Adrenal gland (tissue), 5 donors: ENCODE measurements around the gene TMEM121.

Experiments used
- CTCF ChIP-seq, 6 experiments: fragments of 450-650 bp in 4 of 6; fragments of 200-600 bp in 2 of 6; sonication (generic) in 1 of 6; IDR thresholded peaks; 1 replicate in 5 of 6; 2 replicates in 1 of 6; pipeline versions ENCODE4 v1.5.1 to v1.8.0; 2016 to 2021; ENCODE audit warnings: antibody characterized with exemption in 6 of 6, mild to moderate bottlenecking in 2 of 6, moderate library complexity in 1 of 6
- POLR2A ChIP-seq, 2 donors: fragments of 450-650 bp; IDR thresholded peaks; one replicate each; pipeline ENCODE4 v1.6.1; 2017; ENCODE audit warnings: antibody characterized with exemption in 2 of 2, mild to moderate bottlenecking in 2 of 2, moderate library complexity in 1 of 2
- donor health status: DM: no; HTN: no; CAD: no.

- TF ChIP-seq CTCF (IDR thresholded peaks at IDR 0.05) (no peak), POLR2A (IDR thresholded peaks at IDR 0.05) (no peak)
Observed at GRCh38 chr14:105476831-105477659, 49.3 kb upstream of the TMEM121 start.
